Measurements from ENCODE around the gene TRPM2. TPM values are rescaled to one million over a fixed set of nuclear protein-coding genes. Genes with fewer than 3 reads are reported as not detected.

Gene TRPM2
- total and polyA plus RNA-seq, 2 of the 13 experiments (the other 11 are each of a cell fraction or from before 2014, with no cell fraction given): 0.07 to 0.20 TPM

- TF ChIP-seq ZBTB2 (CRISPR knock-in tag; IDR thresholded peaks at IDR 0.05; ENCODE audit: low read depth): no peak
- TF ChIP-seq CEBPZ (IDR thresholded peaks at IDR 0.05; ENCODE audit: low read length): no peak
- TF ChIP-seq NFATC3 (CRISPR knock-in tag; IDR thresholded peaks at IDR 0.05): no peak
- TF ChIP-seq NFKBIZ (CRISPR knock-in tag; IDR thresholded peaks at IDR 0.05): no peak
- peak; percentile 50; the same call in 1 of the 2 replicates for TF ChIP-seq DNMT3B (CRISPR knock-in tag; conservative IDR thresholded peaks at IDR 0.05)
- no peak for TF ChIP-seq HNF1A (IDR thresholded peaks at IDR 0.05; ENCODE audit: low read depth)
- TF ChIP-seq HNF1A (CRISPR knock-in tag; IDR thresholded peaks at IDR 0.05; ENCODE audit: borderline replicate concordance): peak; percentile 51; the same call in 1 of the 2 replicates
- TF ChIP-seq KAT2B (IDR thresholded peaks at IDR 0.05; ENCODE audit: borderline replicate concordance, low read depth, low read length): no peak
- 0 out of 2 replicates have a peak, but pooled peaks have one; percentile 12 for TF ChIP-seq ZNF768 (CRISPR knock-in tag; IDR thresholded peaks at IDR 0.05)
- TF ChIP-seq RXRB (CRISPR knock-in tag; IDR thresholded peaks at IDR 0.05; ENCODE audit: borderline replicate concordance): peak; percentile 73
- TF ChIP-seq TEAD3 (CRISPR knock-in tag; optimal IDR thresholded peaks at IDR 0.05; ENCODE audit: borderline replicate concordance): peak; percentile 51
- no peak for TF ChIP-seq SSRP1 (CRISPR knock-in tag; IDR thresholded peaks at IDR 0.05)
- TF ChIP-seq NFYC (CRISPR knock-in tag; IDR thresholded peaks at IDR 0.05): peak; percentile 84
- peak; percentile 61; the same call in 1 of the 2 replicates for TF ChIP-seq REPIN1 (CRISPR knock-in tag; IDR thresholded peaks at IDR 0.05; ENCODE audit: borderline replicate concordance, low read depth)
- peak; percentile 43; the same call in 1 of the 2 replicates for TF ChIP-seq ZBTB3 (CRISPR knock-in tag; IDR thresholded peaks at IDR 0.05; ENCODE audit: borderline replicate concordance, low read depth)
- TF ChIP-seq ZFY (CRISPR knock-in tag; IDR thresholded peaks at IDR 0.05): peak; percentile 70
- TF ChIP-seq ETS1 (CRISPR knock-in tag; IDR thresholded peaks at IDR 0.05): no peak
- peak; percentile 52; the same call in 1 of the 2 replicates for TF ChIP-seq ZNF441 (CRISPR knock-in tag; IDR thresholded peaks at IDR 0.05; ENCODE audit: borderline replicate concordance)
Observed at GRCh38 chr21:44482581-44483287, 129.3 kb downstream of the TRPM2 start (continued).

All from HepG2 (cell line).